ENCODE results near the gene TMEM186. TPM values are rescaled to one million over a fixed set of nuclear protein-coding genes. Genes with fewer than 3 reads are reported as not detected.

Gene TMEM186
- total RNA-seq, 1 donor from 2014 or later, result 11.8 TPM

- Mint-ChIP-seq H3K27me3 (ENCODE audit: low read depth) (no peaks in the 10 kb centered on the region), H3K9me3 (no peaks in the 10 kb centered on the region), H3K4me1 (peaks cover 21% of the 10 kb centered on the region), H3K36me3 (ENCODE audit: low read depth) (peaks cover 3% of the 10 kb centered on the region), H3K27ac (ENCODE audit: unreplicated experiment) (peak overlapping the region; percentile 94), H3K4me3 (peak overlapping the region; percentile 5)
- DNase-seq (ENCODE audit: low read depth, low spot score), result peak; percentile 44
- no peak for TF ChIP-seq CTCF (conservative IDR thresholded peaks at IDR 0.05)
These were observed 28.7 kb downstream of the TMEM186 start for GRCh38 chr16:8768692-8769091.

- Mint-ChIP-seq H3K4me3 (peak overlapping the region; percentile 5), H3K27ac (ENCODE audit: unreplicated experiment) (peak overlapping the region; percentile 94), H3K36me3 (ENCODE audit: low read depth) (peaks cover 3% of the 10 kb centered on the region), H3K4me1 (peaks cover 25% of the 10 kb centered on the region), H3K9me3 (no peaks in the 10 kb centered on the region), H3K27me3 (ENCODE audit: low read depth) (no peaks in the 10 kb centered on the region)
- no peak for TF ChIP-seq CTCF (conservative IDR thresholded peaks at IDR 0.05)
- no peak for DNase-seq (ENCODE audit: low read depth, low spot score)
These were observed 29.2 kb downstream of the TMEM186 start for GRCh38 chr16:8768283-8768682.

GRCh38 chr16:8767176-8767575 is 30.3 kb downstream of the TMEM186 start:
- peaks cover 28% of the 10 kb centered on the region for H3K4me1 Mint-ChIP-seq
- no peak for DNase-seq (ENCODE audit: low read depth, low spot score)
- H3K9me3 Mint-ChIP-seq, result no peaks in the 10 kb centered on the region

GRCh38 chr16:8764525-8765250 is 32.8 kb downstream of the TMEM186 start:
- no peak for TF ChIP-seq CTCF (conservative IDR thresholded peaks at IDR 0.05)
- no peak for DNase-seq (ENCODE audit: low read depth, low spot score)
- peak overlapping the region; percentile 45 for H3K27ac Mint-ChIP-seq (ENCODE audit: unreplicated experiment)
- H3K27me3 Mint-ChIP-seq (ENCODE audit: low read depth), result no peaks in the 10 kb centered on the region
- H3K4me1 Mint-ChIP-seq, result peaks cover 28% of the 10 kb centered on the region
- no peak overlapping the region for H3K4me3 Mint-ChIP-seq
- no peaks in the 10 kb centered on the region for H3K9me3 Mint-ChIP-seq
- peaks cover 5% of the 10 kb centered on the region for H3K36me3 Mint-ChIP-seq (ENCODE audit: low read depth)

More at GRCh38 chr16:8767176-8767575, 30.3 kb downstream of the TMEM186 start:
- H3K36me3 Mint-ChIP-seq (ENCODE audit: low read depth), result peaks cover 3% of the 10 kb centered on the region
- no peaks in the 10 kb centered on the region for H3K27me3 Mint-ChIP-seq (ENCODE audit: low read depth)
- no peak for TF ChIP-seq CTCF (conservative IDR thresholded peaks at IDR 0.05)
- H3K27ac Mint-ChIP-seq (ENCODE audit: unreplicated experiment), result no peak overlapping the region
- H3K4me3 Mint-ChIP-seq, result no peak overlapping the region

GRCh38 chr16:8763899-8764298 is 33.5 kb downstream of the TMEM186 start:
- no peaks in the 10 kb centered on the region for H3K27me3 Mint-ChIP-seq (ENCODE audit: low read depth)
- no peaks in the 10 kb centered on the region for H3K9me3 Mint-ChIP-seq
- TF ChIP-seq CTCF (conservative IDR thresholded peaks at IDR 0.05), result no peak
- H3K36me3 Mint-ChIP-seq (ENCODE audit: low read depth), result peaks cover 5% of the 10 kb centered on the region
- no peak overlapping the region for H3K4me3 Mint-ChIP-seq
- H3K4me1 Mint-ChIP-seq, result peaks cover 26% of the 10 kb centered on the region
- no peak for DNase-seq (ENCODE audit: low read depth, low spot score)
- H3K27ac Mint-ChIP-seq (ENCODE audit: unreplicated experiment), result peak overlapping the region; percentile 94

All from neural crest cell (in vitro differentiated cells).